Measurements from ENCODE around the gene NXT2.

DNA sequence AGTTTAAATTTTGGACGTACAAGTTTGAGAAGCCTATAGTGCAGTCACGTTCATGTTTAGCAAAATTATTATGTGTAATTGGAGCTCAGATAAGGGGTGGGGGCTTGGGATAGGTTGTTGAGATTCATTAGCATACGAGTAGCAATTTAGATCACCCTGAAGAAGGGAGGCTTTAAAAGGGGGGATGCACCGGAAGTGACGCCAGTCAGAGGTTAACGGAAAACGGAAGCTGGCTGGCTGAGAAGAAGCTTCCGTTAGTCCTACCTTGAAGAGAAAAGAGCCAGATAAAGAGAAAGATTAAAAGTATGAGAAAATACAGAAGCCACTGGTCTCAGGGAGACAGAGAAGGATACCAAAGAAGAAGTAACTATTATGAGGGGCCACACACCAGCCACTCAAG is 1.1 kb upstream of the NXT2 start:
- TF ChIP-seq POLR2AphosphoS5 (IDR thresholded peaks at IDR 0.05) (no peak), POLR2A (IDR thresholded peaks at IDR 0.05) (no peak)
